Cardiac fibroblast (primary cell): ENCODE data around the gene ARHGEF11.

Experiments used
- DNase-seq, 2 donors: peaks; one replicate each; pipeline versions ENCODE4 v3.0.0 to v3.0.0-alpha.2; 2010; ENCODE audit warnings: low read depth in 2 of 2
- H3K4me3 ChIP-seq, 2 donors: replicated peaks in 1 of 2; 1 replicate in 1 of 2; 2 replicates in 1 of 2; pipeline ENCODE4 v1.5.1; 2011; ENCODE audit warnings: low read depth in 2 of 2, low read length in 2 of 2, mild to moderate bottlenecking in 2 of 2, moderate library complexity in 1 of 2
- TF ChIP-seq, protein P1 (sequence below): IDR thresholded peaks from one replicate; pipeline ENCODE4 v1.5.1; 2011; ENCODE audit warnings: low read depth, mild to moderate bottlenecking, low read length, inconsistent platforms

ARHGEF11 gene

DNA sequence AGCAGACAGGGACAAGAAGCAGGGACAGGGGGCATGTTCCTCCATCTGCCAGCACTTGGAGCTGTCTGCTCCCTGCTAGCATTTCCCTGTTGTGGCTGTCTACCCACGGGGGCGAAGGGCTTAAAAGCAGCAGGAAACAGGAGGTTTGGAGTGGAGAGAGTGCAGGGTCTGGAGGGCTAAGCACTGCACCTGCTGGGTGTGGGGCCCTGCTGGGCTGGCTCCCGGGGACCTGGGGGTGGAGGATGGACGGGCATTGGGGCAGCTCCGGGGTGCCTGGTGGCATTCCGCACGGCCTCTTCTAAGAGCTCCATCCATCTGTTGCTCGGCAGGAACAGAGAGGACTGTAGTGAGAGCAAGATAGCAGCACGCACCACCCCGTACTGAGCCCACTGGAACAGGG is 103.9 kb downstream of the ARHGEF11 start:
- TF ChIP-seq, protein P1, sequence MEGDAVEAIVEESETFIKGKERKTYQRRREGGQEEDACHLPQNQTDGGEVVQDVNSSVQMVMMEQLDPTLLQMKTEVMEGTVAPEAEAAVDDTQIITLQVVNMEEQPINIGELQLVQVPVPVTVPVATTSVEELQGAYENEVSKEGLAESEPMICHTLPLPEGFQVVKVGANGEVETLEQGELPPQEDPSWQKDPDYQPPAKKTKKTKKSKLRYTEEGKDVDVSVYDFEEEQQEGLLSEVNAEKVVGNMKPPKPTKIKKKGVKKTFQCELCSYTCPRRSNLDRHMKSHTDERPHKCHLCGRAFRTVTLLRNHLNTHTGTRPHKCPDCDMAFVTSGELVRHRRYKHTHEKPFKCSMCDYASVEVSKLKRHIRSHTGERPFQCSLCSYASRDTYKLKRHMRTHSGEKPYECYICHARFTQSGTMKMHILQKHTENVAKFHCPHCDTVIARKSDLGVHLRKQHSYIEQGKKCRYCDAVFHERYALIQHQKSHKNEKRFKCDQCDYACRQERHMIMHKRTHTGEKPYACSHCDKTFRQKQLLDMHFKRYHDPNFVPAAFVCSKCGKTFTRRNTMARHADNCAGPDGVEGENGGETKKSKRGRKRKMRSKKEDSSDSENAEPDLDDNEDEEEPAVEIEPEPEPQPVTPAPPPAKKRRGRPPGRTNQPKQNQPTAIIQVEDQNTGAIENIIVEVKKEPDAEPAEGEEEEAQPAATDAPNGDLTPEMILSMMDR = no peak
- no peak overlapping the region for H3K4me3 ChIP-seq
- DNase-seq = no peak

DNA sequence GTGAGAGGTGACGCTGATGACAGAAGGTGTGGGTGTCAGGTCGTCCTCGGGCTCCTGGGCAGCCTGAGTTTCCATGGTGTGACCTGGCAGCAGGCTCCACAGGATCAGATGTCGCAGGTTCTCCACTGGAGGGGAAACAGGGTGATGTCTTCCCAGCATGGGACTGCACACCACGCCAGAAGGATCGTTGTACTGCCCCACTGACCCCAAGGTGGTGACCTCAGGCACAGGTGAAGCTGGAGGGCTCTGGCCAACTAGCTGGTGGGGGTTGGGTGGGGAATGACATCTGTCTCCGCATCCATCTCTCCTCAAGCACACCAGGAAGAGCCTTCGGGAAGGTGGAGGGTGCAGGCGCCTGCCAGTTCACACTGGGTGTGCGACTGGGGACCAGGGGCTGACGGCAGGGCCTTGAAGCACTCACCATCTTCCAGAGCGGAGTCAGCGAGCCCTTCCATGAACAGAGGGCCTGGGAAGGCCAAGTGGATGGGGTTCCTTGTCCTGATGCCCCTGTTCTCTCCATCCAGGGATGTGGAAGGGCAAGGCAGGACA is 105.7 kb downstream of the ARHGEF11 start:
- TF ChIP-seq, protein P1 = no peak
- no peak for DNase-seq
- no peak overlapping the region for H3K4me3 ChIP-seq

DNA sequence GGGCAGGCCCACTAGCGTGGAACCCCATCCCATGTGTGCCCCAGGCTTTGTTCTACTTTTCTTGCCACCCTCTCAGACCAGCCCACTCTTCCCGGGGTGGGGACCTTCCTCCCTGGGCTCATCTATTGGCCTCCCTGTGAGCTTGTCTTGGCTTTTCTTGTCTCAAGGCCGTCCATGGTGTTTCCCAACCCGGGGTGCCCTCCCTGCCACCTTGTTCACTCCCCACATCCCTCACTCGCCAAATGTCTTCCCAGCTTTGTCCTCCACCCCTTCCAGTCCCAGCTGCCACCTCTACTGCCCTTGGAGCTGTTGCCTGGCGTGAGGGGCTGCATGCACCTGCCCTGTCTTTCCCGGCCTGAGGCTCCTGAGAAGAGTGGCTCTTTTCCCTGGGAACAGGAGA is 106.7 kb downstream of the ARHGEF11 start:
- TF ChIP-seq, protein P1 = no peak
- DNase-seq = no peak
- no peak overlapping the region for H3K4me3 ChIP-seq

DNA sequence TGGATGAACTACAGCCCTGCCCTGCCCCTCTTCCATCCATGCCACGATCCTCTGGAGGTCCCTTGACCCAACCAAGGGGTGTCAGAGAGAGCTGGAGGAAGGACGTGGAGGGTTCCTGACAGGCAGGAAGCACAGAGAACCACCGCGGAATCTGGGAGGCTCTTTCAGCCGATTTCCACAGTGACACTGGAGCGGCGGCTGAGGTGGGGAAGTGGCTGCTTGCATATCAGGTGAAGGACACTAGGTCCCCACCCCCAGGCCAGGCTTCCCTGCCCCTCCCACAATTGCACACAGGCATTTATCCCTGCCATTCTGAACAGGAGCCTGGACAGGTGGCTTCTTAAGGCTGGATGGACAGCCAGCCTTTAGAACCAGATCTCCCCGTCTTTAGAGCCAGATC is 107.7 kb downstream of the ARHGEF11 start:
- no peak overlapping the region for H3K4me3 ChIP-seq
- TF ChIP-seq, protein P1 = no peak
- DNase-seq = no peak

DNA sequence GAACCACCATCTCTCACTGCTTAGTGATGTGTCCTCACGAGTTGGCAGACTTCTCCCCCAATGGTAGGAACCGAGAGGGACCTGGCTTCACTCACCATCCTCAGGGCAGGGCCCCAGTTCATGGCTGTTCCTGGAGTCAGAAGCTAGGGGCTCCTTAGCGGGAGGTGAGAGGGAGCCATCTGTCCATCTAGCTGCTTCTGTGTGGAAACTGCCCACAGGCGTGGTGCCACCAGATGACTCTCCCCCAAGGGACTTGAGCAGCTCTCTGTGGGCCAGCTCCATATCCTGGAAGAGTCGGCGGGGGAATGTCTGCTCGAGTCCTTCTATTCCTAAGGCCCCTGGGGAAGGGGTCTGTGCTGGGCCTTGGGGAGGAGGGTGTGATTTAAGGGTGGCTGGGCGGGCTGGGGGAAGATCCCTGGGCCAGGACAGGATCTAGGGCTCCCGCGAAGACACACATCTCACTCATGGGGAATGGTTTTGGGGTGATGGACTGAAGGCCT is 108.8 kb downstream of the ARHGEF11 start:
- H3K4me3 ChIP-seq = no peak overlapping the region
- TF ChIP-seq, protein P1 = no peak
- no peak for DNase-seq

DNA sequence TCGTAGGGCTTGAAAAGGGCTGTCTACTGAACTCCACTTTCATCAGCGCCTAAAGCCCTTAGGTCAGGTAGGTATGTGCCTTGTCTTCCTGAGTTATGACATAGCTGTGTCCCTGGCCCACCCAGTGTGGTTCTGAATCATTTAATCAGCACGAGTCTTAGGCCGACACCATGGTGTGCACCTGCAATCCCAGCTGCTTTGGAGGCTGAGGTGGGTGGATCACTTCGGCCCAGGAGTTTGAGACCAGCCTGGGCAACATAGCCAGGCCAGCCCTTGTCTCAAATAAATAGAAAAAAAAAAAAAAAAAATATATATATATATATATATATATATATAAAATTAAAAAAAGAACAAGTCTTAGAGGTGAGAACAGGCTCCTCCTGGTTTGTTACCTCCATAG is 109.4 kb downstream of the ARHGEF11 start:
- no peak for DNase-seq
- TF ChIP-seq, protein P1 = no peak
- H3K4me3 ChIP-seq = no peak overlapping the region

DNA sequence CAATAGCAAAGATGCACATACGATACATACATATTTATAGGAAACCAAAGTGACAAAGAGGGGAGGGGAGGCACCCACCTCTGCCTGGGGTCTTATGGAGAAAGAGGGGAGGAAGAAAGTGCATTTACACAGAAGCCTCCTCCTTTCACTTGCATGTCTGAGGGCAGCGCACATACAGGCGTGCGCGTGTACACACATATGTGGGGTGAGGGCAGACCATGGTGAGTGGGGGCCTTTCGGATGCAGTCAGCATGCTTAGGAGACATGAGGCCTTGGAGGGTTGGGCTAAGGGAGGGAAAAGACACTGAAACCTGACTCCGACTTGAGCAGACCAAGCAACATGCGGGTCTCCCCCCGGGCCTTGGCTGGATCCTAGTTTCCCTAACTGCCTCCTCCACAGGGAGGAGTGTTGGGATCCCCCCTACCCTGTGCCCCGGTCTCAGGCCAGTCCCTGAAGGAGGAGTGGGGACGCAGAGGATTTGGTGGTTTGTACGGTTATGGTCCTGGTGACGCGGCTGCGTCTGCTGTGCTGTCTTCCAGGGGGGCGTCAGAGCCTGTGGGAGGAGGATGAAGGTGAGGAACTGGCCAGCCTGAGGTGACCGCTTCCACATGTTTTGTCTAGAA is 109.9 kb downstream of the ARHGEF11 start:
- TF ChIP-seq, protein P1 = no peak
- DNase-seq = no peak
- H3K4me3 ChIP-seq = no peak overlapping the region
